BLaER1 (cell line): Measurements from ENCODE around the gene OR13C2.

Experiments
- H3K27ac ChIP-seq: shearing (Covaris generic); formaldehyde crosslinking; 2 replicates; pipeline ENCODE4 v1.8.1; 2022
- H3K27me3 ChIP-seq: shearing (Covaris generic); formaldehyde crosslinking; 2 replicates; pipeline ENCODE4 v1.8.1; 2022
- H3K36me3 ChIP-seq: shearing (Covaris generic); formaldehyde crosslinking; 2 replicates; pipeline ENCODE4 v1.8.1; 2022
- H3K4me1 ChIP-seq: shearing (Covaris generic); formaldehyde crosslinking; 2 replicates; pipeline ENCODE4 v1.8.1; 2022
- H3K4me2 ChIP-seq: shearing (Covaris generic); formaldehyde crosslinking; 2 replicates; pipeline ENCODE4 v1.8.1; 2022
- H3K4me3 ChIP-seq: shearing (Covaris generic); formaldehyde crosslinking; 2 replicates; pipeline ENCODE4 v1.8.1; 2022
- H3K9ac ChIP-seq: shearing (Covaris generic); formaldehyde crosslinking; 2 replicates; pipeline ENCODE4 v1.8.1; 2022
- H3K9me3 ChIP-seq: shearing (Covaris generic); formaldehyde crosslinking; 2 replicates; pipeline ENCODE4 v1.8.1; 2022
- H4K20me1 ChIP-seq: shearing (Covaris generic); formaldehyde crosslinking; 2 replicates; pipeline ENCODE4 v1.8.1; 2022
- Cebpa-rat ChIP-seq: shearing (Covaris generic); IDR thresholded peaks from 2 replicates; pipeline ENCODE4 v1.8.1; 2022

Gene OR13C2

GRCh38 chr9:104589626-104590025 lies 15.8 kb downstream of the OR13C2 start:
- H3K4me1 ChIP-seq: no peaks in the 10 kb centered on the region
- H3K9ac ChIP-seq: no peak overlapping the region
- H3K36me3 ChIP-seq: no peaks in the 10 kb centered on the region
- TF ChIP-seq Cebpa-rat: no peak
- no peak overlapping the region for H3K4me3 ChIP-seq
- no peaks in the 10 kb centered on the region for H4K20me1 ChIP-seq
- H3K4me2 ChIP-seq: no peak overlapping the region
- H3K27ac ChIP-seq: no peak overlapping the region
- H3K27me3 ChIP-seq: no peaks in the 10 kb centered on the region
- no peaks in the 10 kb centered on the region for H3K9me3 ChIP-seq

- H3K27me3 ChIP-seq: no peaks in the 10 kb centered on the region
- H3K27ac ChIP-seq: no peak overlapping the region
- no peak overlapping the region for H3K9ac ChIP-seq
- no peak overlapping the region for H3K4me3 ChIP-seq
- H4K20me1 ChIP-seq: no peaks in the 10 kb centered on the region
- no peak overlapping the region for H3K4me2 ChIP-seq
- H3K36me3 ChIP-seq: no peaks in the 10 kb centered on the region
- H3K4me1 ChIP-seq: no peaks in the 10 kb centered on the region
- no peaks in the 10 kb centered on the region for H3K9me3 ChIP-seq
- no peak for TF ChIP-seq Cebpa-rat
Measured at GRCh38 chr9:104586496-104587180, 18.8 kb downstream of the OR13C2 start.

- no peak overlapping the region for H3K4me3 ChIP-seq
- no peaks in the 10 kb centered on the region for H3K27me3 ChIP-seq
- H3K36me3 ChIP-seq: no peaks in the 10 kb centered on the region
- no peaks in the 10 kb centered on the region for H3K4me1 ChIP-seq
- H4K20me1 ChIP-seq: no peaks in the 10 kb centered on the region
- no peak for TF ChIP-seq Cebpa-rat
- no peak overlapping the region for H3K27ac ChIP-seq
- H3K9ac ChIP-seq: no peak overlapping the region
- H3K9me3 ChIP-seq: no peaks in the 10 kb centered on the region
- H3K4me2 ChIP-seq: no peak overlapping the region
Measured at GRCh38 chr9:104580562-104580961, 24.9 kb downstream of the OR13C2 start.

- no peaks in the 10 kb centered on the region for H3K27me3 ChIP-seq
- H4K20me1 ChIP-seq: no peaks in the 10 kb centered on the region
- H3K4me3 ChIP-seq: no peak overlapping the region
- H3K27ac ChIP-seq: no peak overlapping the region
- no peak overlapping the region for H3K9ac ChIP-seq
- no peaks in the 10 kb centered on the region for H3K4me1 ChIP-seq
- TF ChIP-seq Cebpa-rat: no peak
- H3K4me2 ChIP-seq: no peak overlapping the region
- no peaks in the 10 kb centered on the region for H3K36me3 ChIP-seq
- H3K9me3 ChIP-seq: no peaks in the 10 kb centered on the region
Measured at GRCh38 chr9:104577263-104577662, 28.2 kb downstream of the OR13C2 start.

- H3K27me3 ChIP-seq: no peaks in the 10 kb centered on the region
- H3K9ac ChIP-seq: no peak overlapping the region
- H3K9me3 ChIP-seq: no peaks in the 10 kb centered on the region
- H3K27ac ChIP-seq: no peak overlapping the region
- H4K20me1 ChIP-seq: no peaks in the 10 kb centered on the region
- no peak overlapping the region for H3K4me3 ChIP-seq
- no peak for TF ChIP-seq Cebpa-rat
- no peaks in the 10 kb centered on the region for H3K4me1 ChIP-seq
- no peaks in the 10 kb centered on the region for H3K36me3 ChIP-seq
- H3K4me2 ChIP-seq: no peak overlapping the region
Measured at GRCh38 chr9:104575456-104575855, 30.0 kb downstream of the OR13C2 start.

- H3K9ac ChIP-seq: no peak overlapping the region
- no peak overlapping the region for H3K4me3 ChIP-seq
- no peaks in the 10 kb centered on the region for H4K20me1 ChIP-seq
- H3K4me1 ChIP-seq: no peaks in the 10 kb centered on the region
- H3K27ac ChIP-seq: no peak overlapping the region
- no peaks in the 10 kb centered on the region for H3K36me3 ChIP-seq
- no peaks in the 10 kb centered on the region for H3K9me3 ChIP-seq
- TF ChIP-seq Cebpa-rat: no peak
- H3K4me2 ChIP-seq: no peak overlapping the region
- no peaks in the 10 kb centered on the region for H3K27me3 ChIP-seq
Measured at GRCh38 chr9:104572612-104573011, 32.8 kb downstream of the OR13C2 start.

GRCh38 chr9:104568868-104569267 lies 36.6 kb downstream of the OR13C2 start, which contains the start of gene OR13C8:
Gene OR13C8 (plus strand): TSS chr9:104569168. CDS start chr9:104569168, 0 bp downstream.
- no peaks in the 10 kb centered on the region for H3K9me3 ChIP-seq
- no peak for TF ChIP-seq Cebpa-rat
- H3K4me1 ChIP-seq: no peaks in the 10 kb centered on the region
- H3K27me3 ChIP-seq: no peaks in the 10 kb centered on the region
- H3K4me2 ChIP-seq: no peak within 1 kb of the TSS
- H3K4me3 ChIP-seq: no peak within 1 kb of the TSS
- H4K20me1 ChIP-seq: no peaks in the 10 kb centered on the region
- no peaks in the 10 kb centered on the region for H3K36me3 ChIP-seq
- no peak within 1 kb of the TSS for H3K9ac ChIP-seq
- no peak within 1 kb of the TSS for H3K27ac ChIP-seq

GRCh38 chr9:104564358-104564757 lies 41.1 kb downstream of the OR13C2 start:
- no peak for TF ChIP-seq Cebpa-rat
- no peaks in the 10 kb centered on the region for H3K27me3 ChIP-seq
- H3K4me3 ChIP-seq: no peak overlapping the region
- no peak overlapping the region for H3K4me2 ChIP-seq
- H3K9ac ChIP-seq: no peak overlapping the region
- H4K20me1 ChIP-seq: no peaks in the 10 kb centered on the region
- no peak overlapping the region for H3K27ac ChIP-seq
- H3K4me1 ChIP-seq: no peaks in the 10 kb centered on the region
- H3K36me3 ChIP-seq: no peaks in the 10 kb centered on the region
- H3K9me3 ChIP-seq: no peaks in the 10 kb centered on the region

GRCh38 chr9:104556830-104557634 lies 48.4 kb downstream of the OR13C2 start:
- Histone ChIP-seq H4K20me1 (no peaks in the 10 kb centered on the region), H3K4me1 (no peaks in the 10 kb centered on the region), H3K36me3 (no peaks in the 10 kb centered on the region), H3K27ac (no peak overlapping the region), H3K4me3 (no peak overlapping the region), H3K4me2 (no peak overlapping the region), H3K9ac (no peak overlapping the region), H3K9me3 (peaks cover 10% of the 10 kb centered on the region; the same call in 1 of the 2 replicates), H3K27me3 (no peaks in the 10 kb centered on the region)
- TF ChIP-seq Cebpa-rat: no peak

- Histone ChIP-seq H4K20me1 (no peaks in the 10 kb centered on the region), H3K9ac (no peak overlapping the region), H3K36me3 (no peaks in the 10 kb centered on the region), H3K9me3 (peaks cover 10% of the 10 kb centered on the region; the same call in 1 of the 2 replicates), H3K4me2 (no peak overlapping the region), H3K4me3 (no peak overlapping the region), H3K27ac (no peak overlapping the region), H3K27me3 (no peaks in the 10 kb centered on the region), H3K4me1 (no peaks in the 10 kb centered on the region)
- no peak for TF ChIP-seq Cebpa-rat
Measured at GRCh38 chr9:104555521-104555920, 49.9 kb downstream of the OR13C2 start.
